Measurements from ENCODE around the gene LARGE1. TPM values are rescaled to one million over a fixed set of nuclear protein-coding genes. Genes with fewer than 3 reads are reported as not detected.
A peak's percentile ranks its signal among the peaks of the same experiment; 100 is the strongest.

Gene LARGE1
- total and polyA plus RNA-seq, 2 of the 13 experiments (the other 11 are each of a cell fraction or from before 2014, with no cell fraction given) = 8.4 to 11.0 TPM

DNA sequence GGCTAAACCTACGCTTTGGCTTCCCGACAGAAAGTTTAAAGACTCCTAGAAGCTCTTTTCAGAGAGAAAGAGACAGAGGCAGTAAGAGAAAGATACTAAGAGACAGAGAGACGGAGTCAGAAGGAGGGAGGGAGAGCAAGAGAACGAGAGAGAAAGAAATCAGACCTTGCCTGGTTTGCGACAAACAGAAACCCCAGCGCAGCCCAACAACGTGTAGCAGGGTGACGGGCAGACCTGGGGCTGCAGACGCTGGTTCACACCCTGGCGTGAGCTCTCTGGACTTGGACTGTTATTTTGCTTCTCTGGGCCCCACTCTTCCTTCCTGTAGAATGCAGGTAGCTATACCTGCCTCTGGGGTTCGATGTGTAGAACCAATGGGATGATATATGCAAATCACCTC, 617.7 kb downstream of the LARGE1 start:
- Histone ChIP-seq H3K4me3 (replicated peaks in 1 of 3; ENCODE audit: insufficient read depth in 1 of 3, low read depth in 2 of 3, low read length in 3 of 3) (no peak overlapping the region), H3K79me2 (ENCODE audit: insufficient read depth, low read length) (no peaks in the 10 kb centered on the region), H3K9me3 (ENCODE audit: low read length) (no peaks in the 10 kb centered on the region), H4K20me1 (ENCODE audit: insufficient read depth, low read length) (no peaks in the 10 kb centered on the region), H3K4me2 (ENCODE audit: low read depth, low read length) (no peak overlapping the region), H3K9ac (ENCODE audit: insufficient read depth, low read depth, low read length) (no peak overlapping the region), H3K36me3 (replicated peaks in 1 of 2; ENCODE audit: control insufficient read depth in 1 of 2, insufficient read depth in 2 of 2, low read length in 2 of 2) (no peaks in the 10 kb centered on the region), H3K27ac (ENCODE audit: extremely low read length, insufficient read depth, low read length) (peak overlapping the region; percentile 6), H3K4me1 (ENCODE audit: insufficient read depth, low read length) (peaks cover 22% of the 10 kb centered on the region), H2AFZ (ENCODE audit: low read length) (no peak overlapping the region), H3K27me3 (ENCODE audit: control insufficient read depth in 1 of 2, insufficient read depth in 2 of 2, low read length in 2 of 2) (no peaks in the 10 kb centered on the region)
- in situ Hi-C loops (cut with HindIII; ENCODE audit: extremely low pct_ligation_motif_present, low pct_unique_long_range_greater_than_20kb) = loop anchor here (5.0 to 10.0 kb wide), 3 partner anchors 212 to 610 kb away; no protein-coding TSS in a partner anchor
- WGBS (ENCODE audit: low lambda C conversion rate) = 86% methylated on average over 11 of the region's 11 CpGs
- DNase-seq (ENCODE audit: low spot score) (no peak), FAIRE-seq (no peak), ATAC-seq (no peak; the same call in 2 of the 3 replicates)
- intact Hi-C loops (cut with micrococcal nuclease; ENCODE audit: unreplicated experiment) = loop anchor here (1.0 to 5.0 kb wide), 5 partner anchors 175 to 802 kb away; no protein-coding TSS in a partner anchor
- TF ChIP-seq REXO4 (CRISPR knock-in tag; IDR thresholded peaks at IDR 0.05; ENCODE audit: borderline replicate concordance) (no peak), DMAP1 (CRISPR knock-in tag; IDR thresholded peaks at IDR 0.05) (no peak), KDM1A (CRISPR knock-in tag; IDR thresholded peaks at IDR 0.05) (no peak), ERF (CRISPR knock-in tag; IDR thresholded peaks at IDR 0.05) (no peak), ZKSCAN8 (CRISPR knock-in tag; IDR thresholded peaks at IDR 0.05; ENCODE audit: borderline replicate concordance) (no peak), MBD4 (IDR thresholded peaks at IDR 0.05; ENCODE audit: borderline replicate concordance, low read length) (no peak), ELF1 (CRISPR knock-in tag; IDR thresholded peaks at IDR 0.05) (no peak), ELF3 (CRISPR knock-in tag; IDR thresholded peaks at IDR 0.05) (no peak), JUN (CRISPR knock-in tag; IDR thresholded peaks at IDR 0.05) (no peak), ZBTB42 (CRISPR knock-in tag; IDR thresholded peaks at IDR 0.05) (no peak), YEATS2 (CRISPR knock-in tag; IDR thresholded peaks at IDR 0.05; ENCODE audit: borderline replicate concordance) (no peak), MTA1 (CRISPR knock-in tag; IDR thresholded peaks at IDR 0.05; ENCODE audit: borderline replicate concordance) (no peak), ESRRA (CRISPR knock-in tag; IDR thresholded peaks at IDR 0.05; ENCODE audit: low read depth) (no peak), SKI (IDR thresholded peaks at IDR 0.05; ENCODE audit: partially characterized antibody) (no peak), PRPF4 (IDR thresholded peaks at IDR 0.05; ENCODE audit: low read depth, low read length, poor library complexity, severe bottlenecking) (no peak)
- TF ChIP-seq, protein P1, sequence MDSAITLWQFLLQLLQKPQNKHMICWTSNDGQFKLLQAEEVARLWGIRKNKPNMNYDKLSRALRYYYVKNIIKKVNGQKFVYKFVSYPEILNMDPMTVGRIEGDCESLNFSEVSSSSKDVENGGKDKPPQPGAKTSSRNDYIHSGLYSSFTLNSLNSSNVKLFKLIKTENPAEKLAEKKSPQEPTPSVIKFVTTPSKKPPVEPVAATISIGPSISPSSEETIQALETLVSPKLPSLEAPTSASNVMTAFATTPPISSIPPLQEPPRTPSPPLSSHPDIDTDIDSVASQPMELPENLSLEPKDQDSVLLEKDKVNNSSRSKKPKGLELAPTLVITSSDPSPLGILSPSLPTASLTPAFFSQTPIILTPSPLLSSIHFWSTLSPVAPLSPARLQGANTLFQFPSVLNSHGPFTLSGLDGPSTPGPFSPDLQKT (CRISPR knock-in tag; IDR thresholded peaks at IDR 0.05; ENCODE audit: borderline replicate concordance) = no peak
- TF ChIP-seq, protein P2, sequence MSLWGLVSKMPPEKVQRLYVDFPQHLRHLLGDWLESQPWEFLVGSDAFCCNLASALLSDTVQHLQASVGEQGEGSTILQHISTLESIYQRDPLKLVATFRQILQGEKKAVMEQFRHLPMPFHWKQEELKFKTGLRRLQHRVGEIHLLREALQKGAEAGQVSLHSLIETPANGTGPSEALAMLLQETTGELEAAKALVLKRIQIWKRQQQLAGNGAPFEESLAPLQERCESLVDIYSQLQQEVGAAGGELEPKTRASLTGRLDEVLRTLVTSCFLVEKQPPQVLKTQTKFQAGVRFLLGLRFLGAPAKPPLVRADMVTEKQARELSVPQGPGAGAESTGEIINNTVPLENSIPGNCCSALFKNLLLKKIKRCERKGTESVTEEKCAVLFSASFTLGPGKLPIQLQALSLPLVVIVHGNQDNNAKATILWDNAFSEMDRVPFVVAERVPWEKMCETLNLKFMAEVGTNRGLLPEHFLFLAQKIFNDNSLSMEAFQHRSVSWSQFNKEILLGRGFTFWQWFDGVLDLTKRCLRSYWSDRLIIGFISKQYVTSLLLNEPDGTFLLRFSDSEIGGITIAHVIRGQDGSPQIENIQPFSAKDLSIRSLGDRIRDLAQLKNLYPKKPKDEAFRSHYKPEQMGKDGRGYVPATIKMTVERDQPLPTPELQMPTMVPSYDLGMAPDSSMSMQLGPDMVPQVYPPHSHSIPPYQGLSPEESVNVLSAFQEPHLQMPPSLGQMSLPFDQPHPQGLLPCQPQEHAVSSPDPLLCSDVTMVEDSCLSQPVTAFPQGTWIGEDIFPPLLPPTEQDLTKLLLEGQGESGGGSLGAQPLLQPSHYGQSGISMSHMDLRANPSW (CRISPR knock-in tag; IDR thresholded peaks at IDR 0.05; ENCODE audit: borderline replicate concordance) = no peak
- TF ChIP-seq, protein P3, sequence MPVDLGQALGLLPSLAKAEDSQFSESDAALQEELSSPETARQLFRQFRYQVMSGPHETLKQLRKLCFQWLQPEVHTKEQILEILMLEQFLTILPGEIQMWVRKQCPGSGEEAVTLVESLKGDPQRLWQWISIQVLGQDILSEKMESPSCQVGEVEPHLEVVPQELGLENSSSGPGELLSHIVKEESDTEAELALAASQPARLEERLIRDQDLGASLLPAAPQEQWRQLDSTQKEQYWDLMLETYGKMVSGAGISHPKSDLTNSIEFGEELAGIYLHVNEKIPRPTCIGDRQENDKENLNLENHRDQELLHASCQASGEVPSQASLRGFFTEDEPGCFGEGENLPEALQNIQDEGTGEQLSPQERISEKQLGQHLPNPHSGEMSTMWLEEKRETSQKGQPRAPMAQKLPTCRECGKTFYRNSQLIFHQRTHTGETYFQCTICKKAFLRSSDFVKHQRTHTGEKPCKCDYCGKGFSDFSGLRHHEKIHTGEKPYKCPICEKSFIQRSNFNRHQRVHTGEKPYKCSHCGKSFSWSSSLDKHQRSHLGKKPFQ (CRISPR knock-in tag; IDR thresholded peaks at IDR 0.05; ENCODE audit: insufficient replicate concordance) = no peak
- POLR2A ChIA-PET = interaction anchor here (1.0 to 1.3 kb wide), 2 partner anchors 33 to 277 kb away, joined by 3 to 7 read pairs; no protein-coding TSS in a partner anchor
- BruUV-seq (replicated peaks) = no TSS peak
- CTCF ChIA-PET (ENCODE audit: low intra/inter-chr PET ratio, low total read pairs) = interaction anchor here (0.8 to 2.0 kb wide), 4 partner anchors 41 to 277 kb away, joined by 3 to 31 read pairs (median 5); no protein-coding TSS in a partner anchor
